ENCODE measurements around the gene SDCBP2.

The SDCBP2 gene

DNA sequence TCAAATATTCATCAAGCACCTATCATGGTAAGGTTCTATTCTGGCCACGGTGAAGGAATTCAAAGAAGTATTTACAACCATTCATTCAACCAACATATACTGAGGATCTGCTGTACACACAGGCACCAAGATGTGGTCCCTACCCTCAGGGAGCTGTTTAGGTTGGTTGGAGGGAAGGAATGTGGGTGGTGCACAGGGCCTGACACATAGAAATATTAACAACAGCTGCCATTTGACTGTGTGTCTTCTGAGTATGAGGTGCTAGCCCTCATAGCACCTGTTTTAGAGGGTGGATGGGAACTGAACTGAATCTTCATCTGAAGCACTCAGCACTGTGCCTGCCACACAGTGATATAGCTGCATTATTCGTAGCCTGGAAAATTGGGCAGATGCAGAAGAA, 55.6 kb downstream of the SDCBP2 start:
- TF ChIP-seq, protein P1, sequence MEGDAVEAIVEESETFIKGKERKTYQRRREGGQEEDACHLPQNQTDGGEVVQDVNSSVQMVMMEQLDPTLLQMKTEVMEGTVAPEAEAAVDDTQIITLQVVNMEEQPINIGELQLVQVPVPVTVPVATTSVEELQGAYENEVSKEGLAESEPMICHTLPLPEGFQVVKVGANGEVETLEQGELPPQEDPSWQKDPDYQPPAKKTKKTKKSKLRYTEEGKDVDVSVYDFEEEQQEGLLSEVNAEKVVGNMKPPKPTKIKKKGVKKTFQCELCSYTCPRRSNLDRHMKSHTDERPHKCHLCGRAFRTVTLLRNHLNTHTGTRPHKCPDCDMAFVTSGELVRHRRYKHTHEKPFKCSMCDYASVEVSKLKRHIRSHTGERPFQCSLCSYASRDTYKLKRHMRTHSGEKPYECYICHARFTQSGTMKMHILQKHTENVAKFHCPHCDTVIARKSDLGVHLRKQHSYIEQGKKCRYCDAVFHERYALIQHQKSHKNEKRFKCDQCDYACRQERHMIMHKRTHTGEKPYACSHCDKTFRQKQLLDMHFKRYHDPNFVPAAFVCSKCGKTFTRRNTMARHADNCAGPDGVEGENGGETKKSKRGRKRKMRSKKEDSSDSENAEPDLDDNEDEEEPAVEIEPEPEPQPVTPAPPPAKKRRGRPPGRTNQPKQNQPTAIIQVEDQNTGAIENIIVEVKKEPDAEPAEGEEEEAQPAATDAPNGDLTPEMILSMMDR (IDR thresholded peaks at IDR 0.05; ENCODE audit: control insufficient read depth, extremely low read depth, insufficient read depth) = no peak
- no peak overlapping the region for H3K4me3 ChIP-seq (ENCODE audit: low read depth, low read length)
- no peak for DNase-seq (ENCODE audit: low read depth)

DNA sequence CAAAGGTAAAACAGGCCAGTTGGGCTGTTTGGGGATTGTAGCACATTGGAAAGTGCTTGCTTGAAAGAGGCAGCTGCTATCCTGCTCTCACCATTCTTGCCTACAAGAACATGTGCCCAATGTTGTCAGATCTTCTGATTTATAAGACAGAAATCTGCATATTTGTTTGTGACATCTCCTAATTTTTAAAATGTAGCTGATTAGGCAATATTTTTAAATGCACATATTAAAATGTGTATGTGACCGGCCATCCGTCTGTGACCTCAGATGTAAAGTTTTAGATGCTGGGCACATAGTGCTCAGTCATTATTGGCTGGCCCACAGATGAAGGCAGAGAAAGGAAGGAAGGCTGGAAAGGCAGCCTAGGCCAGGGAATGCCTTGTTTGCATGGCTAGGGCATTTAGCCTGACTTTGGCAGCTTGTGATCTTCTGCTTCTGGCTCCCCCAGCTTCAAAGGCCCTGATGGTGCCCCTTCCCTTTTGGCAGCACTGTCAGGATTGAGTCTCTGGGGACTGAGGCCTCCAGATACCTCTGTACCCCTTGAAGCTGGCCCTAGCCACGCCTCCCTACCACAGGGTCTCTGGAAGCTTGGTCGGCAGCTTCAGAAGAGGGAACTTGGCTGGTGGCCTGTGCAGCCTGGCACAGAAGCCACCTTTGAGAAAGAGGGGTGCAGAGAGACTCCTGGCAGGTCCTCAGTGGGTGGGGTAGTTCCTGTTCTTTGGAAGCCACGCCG, 56.4 kb downstream of the SDCBP2 start:
- no peak overlapping the region for H3K4me3 ChIP-seq (ENCODE audit: low read depth, low read length)
- TF ChIP-seq, protein P1 (IDR thresholded peaks at IDR 0.05; ENCODE audit: control insufficient read depth, extremely low read depth, insufficient read depth) = no peak
- no peak for DNase-seq (ENCODE audit: low read depth)

DNA sequence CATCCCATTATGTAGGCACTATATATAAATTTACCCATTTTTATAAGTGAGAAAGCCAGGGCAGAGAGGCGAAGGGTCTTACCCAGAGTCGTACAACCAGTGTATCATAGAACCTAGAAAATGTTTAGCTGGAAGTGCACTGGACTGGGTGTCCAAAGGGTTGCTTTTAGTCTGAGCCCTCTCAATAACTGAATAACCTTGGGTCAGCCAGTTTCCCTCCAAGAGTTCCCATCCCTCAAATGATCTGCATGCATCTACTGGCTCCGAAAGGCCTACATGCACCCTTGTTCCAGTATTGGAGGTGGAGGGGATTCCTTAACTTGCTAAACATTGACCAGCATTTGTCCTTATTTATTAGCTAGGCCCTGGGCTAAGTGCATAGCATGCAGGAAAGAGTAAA, 59.1 kb downstream of the SDCBP2 start:
- H3K4me3 ChIP-seq (ENCODE audit: low read depth, low read length) = no peak overlapping the region
- TF ChIP-seq, protein P1 (IDR thresholded peaks at IDR 0.05; ENCODE audit: control insufficient read depth, extremely low read depth, insufficient read depth) = no peak
- DNase-seq (ENCODE audit: low read depth) = no peak

DNA sequence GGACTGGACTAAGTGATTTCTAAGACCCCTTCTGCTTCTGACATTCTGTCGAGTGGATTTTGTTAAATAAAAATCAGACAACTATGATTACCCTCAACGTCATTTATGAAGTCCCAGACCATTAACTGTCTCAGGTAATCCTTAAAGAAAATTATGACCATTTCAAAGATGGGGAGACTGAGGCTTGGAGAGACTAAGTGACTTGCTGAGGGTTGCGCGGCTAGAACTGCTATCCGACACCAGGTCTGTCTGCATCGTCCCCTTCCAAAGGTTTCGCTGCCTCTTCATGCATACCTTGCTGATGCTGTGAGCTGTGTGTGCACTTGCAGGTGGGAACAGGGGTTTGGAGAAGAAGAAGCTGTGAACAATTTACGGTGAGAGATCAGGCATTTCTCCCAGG, 59.7 kb downstream of the SDCBP2 start:
- TF ChIP-seq, protein P1 (IDR thresholded peaks at IDR 0.05; ENCODE audit: control insufficient read depth, extremely low read depth, insufficient read depth) = no peak
- H3K4me3 ChIP-seq (ENCODE audit: low read depth, low read length) = no peak overlapping the region
- no peak for DNase-seq (ENCODE audit: low read depth)

DNA sequence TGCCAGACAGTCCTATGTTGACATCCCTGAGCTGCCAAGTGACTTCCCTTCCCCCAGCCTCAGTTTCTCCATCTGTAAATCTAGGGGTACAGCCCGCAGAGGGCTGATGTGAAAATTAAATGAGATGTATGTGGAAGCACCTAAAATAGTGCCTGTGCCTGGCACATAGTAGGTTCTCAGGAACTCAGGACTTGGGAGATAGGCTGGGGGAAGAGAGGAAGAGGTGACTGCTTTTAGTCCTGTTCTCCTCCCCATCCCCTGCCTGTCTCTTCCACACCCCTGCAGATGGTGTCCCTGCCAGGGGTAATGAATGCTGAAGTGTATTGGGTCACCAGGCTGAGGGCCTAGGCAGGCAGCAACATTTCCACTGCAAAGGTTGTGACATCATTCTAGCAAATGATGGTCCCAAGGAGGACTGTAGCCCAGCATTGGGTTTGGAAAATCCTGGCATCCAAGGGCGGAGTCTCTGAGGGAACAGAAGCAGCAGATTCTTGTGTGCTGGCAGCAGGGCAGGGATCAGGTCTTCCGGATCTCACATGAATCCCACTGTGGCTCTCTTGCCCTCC, 61.0 kb downstream of the SDCBP2 start:
- TF ChIP-seq, protein P1 (IDR thresholded peaks at IDR 0.05; ENCODE audit: control insufficient read depth, extremely low read depth, insufficient read depth) = no peak
- H3K4me3 ChIP-seq (ENCODE audit: low read depth, low read length) = no peak overlapping the region
- no peak for DNase-seq (ENCODE audit: low read depth)

DNA sequence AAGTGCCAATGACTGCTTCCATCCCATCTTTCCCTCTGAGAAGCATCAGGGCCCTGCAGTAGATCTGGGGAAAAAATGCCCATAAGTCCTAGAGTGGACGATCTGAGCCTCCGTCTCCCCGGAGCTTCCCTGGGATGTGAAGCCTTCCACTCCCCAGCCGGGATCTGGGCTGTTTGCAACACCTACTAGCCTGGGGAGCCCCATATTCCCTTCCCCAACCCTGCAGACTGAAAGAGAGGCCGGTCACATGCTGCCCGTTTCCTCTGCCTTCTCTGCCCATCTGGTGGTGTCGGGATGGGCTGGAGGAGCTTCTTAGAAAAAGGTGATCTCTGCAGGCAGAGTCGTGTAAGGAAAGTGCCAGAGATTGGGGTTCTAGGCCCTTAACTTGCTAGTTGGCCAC, 61.8 kb downstream of the SDCBP2 start:
- DNase-seq (ENCODE audit: low read depth) = no peak
- no peak overlapping the region for H3K4me3 ChIP-seq (ENCODE audit: low read depth, low read length)
- TF ChIP-seq, protein P1 (IDR thresholded peaks at IDR 0.05; ENCODE audit: control insufficient read depth, extremely low read depth, insufficient read depth) = no peak

Data from LNCaP clone FGC (cell line).